Activated naive CD4-positive, alpha-beta T cell treated with anti-CD3 and anti-CD28 coated beads for 36 hours (primary cell): Measurements from ENCODE around the gene THRB. TPM values are rescaled to one million over a fixed set of nuclear protein-coding genes. Genes with fewer than 3 reads are reported as not detected.
"Not testable (repeated sequence)": the region's sequence is repeated elsewhere in the genome, so short reads cannot be mapped to it uniquely, and the experiment has no call there.

Experiments used
- CTCF ChIA-PET: fragments of 350-600 bp; sonication (Branson Sonifier 250); formaldehyde crosslinking; loops from one replicate; lab custom pipeline; 2021; ENCODE audit warnings: antibody characterized with exemption; lab: Charles Lee
- DNase-seq: peaks from one replicate; pipeline ENCODE4 v3.0.0-alpha.2; 2020
- H3K27ac Mint-ChIP-seq: one replicate; pipeline ENCODE4 v1.8.0; 2021; ENCODE audit warnings: mild to moderate bottlenecking, mixed read lengths
- H3K27me3 Mint-ChIP-seq: one replicate; pipeline ENCODE4 v1.8.0; 2021; ENCODE audit warnings: low read depth, mixed read lengths
- H3K36me3 Mint-ChIP-seq: one replicate; pipeline ENCODE4 v1.8.0; 2021; ENCODE audit warnings: low read depth, mixed read lengths
- H3K4me1 Mint-ChIP-seq: one replicate; pipeline ENCODE4 v1.8.0; 2021; ENCODE audit warnings: low read depth, mixed read lengths
- H3K4me3 Mint-ChIP-seq: one replicate; pipeline ENCODE4 v1.8.0; 2021; ENCODE audit warnings: mild to moderate bottlenecking, moderate library complexity, mixed read lengths
- H3K9me3 Mint-ChIP-seq: one replicate; pipeline ENCODE4 v1.8.0; 2021; ENCODE audit warnings: mixed read lengths
- intact Hi-C: fragments of 100-400 bp; cut with micrococcal nuclease; formaldehyde crosslinking; loops from one replicate; pipeline ENCODE4 v1.15.1; 2023
- total RNA-seq, 2 experiments: library from RNA; stranded (reverse); gene quantifications; one replicate each; pipeline ENCODE4 v1.2.3, GENCODE V29; 2021

THRB gene
- total RNA-seq, 2 experiments from 2014 or later, result not detected

DNA sequence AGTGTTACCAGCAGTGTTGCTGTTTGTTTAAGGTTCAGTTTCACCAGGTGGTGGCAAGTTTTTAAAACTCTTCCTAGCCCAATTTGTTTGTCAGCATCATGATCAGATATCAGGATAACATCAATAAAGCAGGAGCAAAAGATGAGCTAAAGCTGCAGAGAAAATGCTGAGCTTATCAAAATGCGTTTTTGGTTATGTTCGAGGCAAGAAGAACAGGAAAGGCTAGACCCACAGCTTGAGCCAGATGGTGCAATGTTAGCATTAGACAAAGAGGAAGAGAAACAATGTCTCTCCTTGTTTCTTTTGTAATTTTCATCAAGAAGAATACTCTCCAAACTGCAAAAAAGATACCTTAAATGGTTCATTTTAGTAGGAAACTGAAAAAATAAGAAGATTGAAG, 66.2 kb downstream of the THRB start:
- no peaks in the 10 kb centered on the region for H3K4me1 Mint-ChIP-seq
- no peaks in the 10 kb centered on the region for H3K36me3 Mint-ChIP-seq
- DNase-seq, result no peak
- no peak overlapping the region for H3K4me3 Mint-ChIP-seq
- H3K27ac Mint-ChIP-seq, result no peak overlapping the region
- H3K27me3 Mint-ChIP-seq, result no peaks in the 10 kb centered on the region
- no peaks in the 10 kb centered on the region for H3K9me3 Mint-ChIP-seq
- intact Hi-C loops, result no loop called here
- CTCF ChIA-PET, result no interaction called here

DNA sequence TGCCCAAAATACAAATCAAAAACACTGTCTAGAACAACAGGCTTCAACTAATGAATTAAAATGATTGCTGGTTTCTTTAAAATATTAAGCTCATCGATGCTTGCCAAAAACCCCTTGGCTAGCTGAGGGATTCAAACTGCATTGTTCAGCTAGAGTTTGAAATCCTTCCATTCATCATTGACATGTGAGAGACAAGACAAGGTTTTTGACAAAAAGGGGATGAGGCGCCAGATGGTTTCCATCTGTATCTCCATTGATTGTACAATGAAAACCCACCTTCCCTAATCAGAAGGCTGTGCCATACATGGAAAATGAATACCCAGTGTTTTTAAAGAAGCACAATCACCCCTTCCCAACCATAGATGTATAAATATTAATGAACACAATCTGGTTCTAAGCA, 67.8 kb downstream of the THRB start:
- Mint-ChIP-seq H3K9me3 (no peaks in the 10 kb centered on the region), H3K27me3 (no peaks in the 10 kb centered on the region), H3K4me3 (no peak overlapping the region), H3K36me3 (no peaks in the 10 kb centered on the region), H3K27ac (no peak overlapping the region), H3K4me1 (no peaks in the 10 kb centered on the region)
- CTCF ChIA-PET, result interaction anchor here (0.8 kb wide), 1 partner anchor 339 kb away, joined by 4 read pairs; no protein-coding TSS in a partner anchor
- intact Hi-C loops, result no loop called here
- no peak for DNase-seq

DNA sequence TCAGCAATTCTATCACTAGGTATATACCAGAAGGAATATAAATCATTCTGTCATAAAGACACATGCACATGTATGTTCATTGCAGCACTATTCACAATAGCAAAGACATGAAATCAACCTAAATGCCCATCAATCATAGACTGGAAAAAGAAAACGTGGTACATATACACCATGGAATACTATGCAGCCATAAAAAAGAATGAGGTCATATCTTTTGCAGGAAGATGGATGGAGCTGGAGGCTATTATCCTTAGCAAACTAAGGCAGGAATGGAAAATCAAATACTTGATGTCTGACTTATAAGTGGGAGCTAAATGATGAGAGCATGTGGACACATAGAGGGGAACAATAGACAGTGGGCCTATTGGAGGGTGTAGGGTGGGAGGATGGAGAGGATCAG, 73.8 kb downstream of the THRB start:
- CTCF ChIA-PET, DNase-seq, H3K4me3 Mint-ChIP-seq, H3K36me3 Mint-ChIP-seq, intact Hi-C loops, H3K4me1 Mint-ChIP-seq, H3K27me3 Mint-ChIP-seq, H3K27ac Mint-ChIP-seq, H3K9me3 Mint-ChIP-seq: not testable (repeated sequence)

DNA sequence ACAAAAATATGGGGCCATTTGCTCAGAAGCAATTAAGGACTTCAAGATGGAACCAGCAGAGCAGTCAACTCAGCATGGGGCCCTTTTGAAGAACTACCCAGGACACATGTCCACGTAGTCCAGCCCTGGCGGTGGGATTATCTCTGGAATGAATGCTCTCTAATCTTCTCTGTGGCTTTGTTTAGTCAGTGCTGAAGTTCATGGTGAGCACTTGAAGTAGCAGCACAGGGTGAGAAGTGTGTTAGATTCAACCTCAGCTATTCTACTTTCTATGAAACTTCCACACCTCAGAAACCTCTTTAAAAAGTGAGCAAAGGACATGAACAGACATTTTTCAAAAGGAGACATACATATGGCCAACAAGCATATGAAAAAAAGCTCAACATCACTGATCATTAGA, 74.4 kb downstream of the THRB start:
- DNase-seq, result no peak
- CTCF ChIA-PET, result no interaction called here
- intact Hi-C loops, result no loop called here
- Mint-ChIP-seq H3K9me3 (no peaks in the 10 kb centered on the region), H3K4me1 (no peaks in the 10 kb centered on the region), H3K27ac (no peak overlapping the region), H3K36me3 (no peaks in the 10 kb centered on the region), H3K27me3 (no peaks in the 10 kb centered on the region), H3K4me3 (no peak overlapping the region)

DNA sequence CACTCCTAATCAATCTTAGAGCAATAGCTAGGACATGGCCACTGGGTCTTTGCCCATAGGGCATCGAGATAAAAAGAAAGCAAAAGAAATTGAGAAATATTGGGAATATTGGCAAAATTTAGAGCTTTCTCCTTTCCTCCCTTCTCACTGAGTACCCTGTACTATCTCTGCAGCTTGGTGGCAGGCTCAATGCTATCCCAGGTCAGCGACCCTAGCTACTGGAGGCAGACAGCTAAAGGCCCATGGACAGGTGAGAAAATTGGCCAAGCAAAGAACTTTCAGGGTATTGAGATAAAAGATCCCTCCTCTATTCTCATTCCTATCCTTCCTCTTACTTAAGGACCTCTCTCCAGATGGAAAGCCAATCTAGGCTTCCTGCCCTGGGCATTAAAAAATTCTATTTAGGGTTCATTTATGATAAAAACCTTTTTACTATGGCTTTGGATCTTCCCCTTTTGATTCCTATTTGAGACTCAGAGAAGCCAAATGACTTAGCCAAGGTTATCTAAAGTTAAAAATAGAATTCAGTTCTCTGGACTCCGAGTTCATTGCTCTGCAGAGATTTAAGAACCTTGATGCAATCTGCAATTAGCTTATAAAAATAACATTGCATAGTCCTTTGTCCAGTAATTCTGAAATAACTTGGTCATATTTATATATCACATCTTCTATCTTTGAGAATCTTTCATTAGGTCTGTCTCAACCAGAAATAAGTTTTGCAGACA, 75.4 kb downstream of the THRB start:
- CTCF ChIA-PET, result interaction anchor here (0.7 to 1.0 kb wide), 2 partner anchors 25 to 27 kb away, joined by 3 read pairs; no protein-coding TSS in a partner anchor

DNA sequence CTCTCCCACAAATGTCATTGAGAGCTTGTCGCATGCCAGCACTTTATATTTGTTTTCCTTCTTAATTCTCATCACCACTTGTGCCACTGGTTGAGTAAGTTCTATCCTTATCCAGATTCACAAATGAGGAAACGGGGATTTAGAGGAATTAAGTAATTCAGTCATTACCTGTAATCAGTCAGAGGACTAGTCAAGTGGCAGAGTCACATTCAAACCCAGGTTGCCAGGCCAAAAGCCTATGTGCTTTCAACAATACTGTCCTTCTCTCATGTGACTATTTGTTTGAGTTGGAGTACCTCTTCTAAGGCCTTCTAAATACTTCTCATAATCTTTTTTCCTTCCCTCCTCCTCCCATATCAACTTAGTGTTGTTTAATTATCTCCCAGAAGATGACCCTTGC, 76.9 kb downstream of the THRB start:
- no peaks in the 10 kb centered on the region for H3K9me3 Mint-ChIP-seq
- no peaks in the 10 kb centered on the region for H3K27me3 Mint-ChIP-seq
- CTCF ChIA-PET, result interaction anchor here (0.6 kb wide), 1 partner anchor 153 kb away, joined by 5 read pairs; no protein-coding TSS in a partner anchor
- no peaks in the 10 kb centered on the region for H3K36me3 Mint-ChIP-seq
- no peak overlapping the region for H3K4me3 Mint-ChIP-seq
- no peaks in the 10 kb centered on the region for H3K4me1 Mint-ChIP-seq
- no peak overlapping the region for H3K27ac Mint-ChIP-seq
- intact Hi-C loops, result no loop called here
- no peak for DNase-seq

More for the DNA sequence above, 75.4 kb downstream of the THRB start:
- no peak for DNase-seq
- intact Hi-C loops, result no loop called here
- Mint-ChIP-seq H3K27ac (no peak overlapping the region), H3K4me3 (no peak overlapping the region), H3K9me3 (no peaks in the 10 kb centered on the region), H3K4me1 (no peaks in the 10 kb centered on the region), H3K36me3 (no peaks in the 10 kb centered on the region), H3K27me3 (no peaks in the 10 kb centered on the region)

DNA sequence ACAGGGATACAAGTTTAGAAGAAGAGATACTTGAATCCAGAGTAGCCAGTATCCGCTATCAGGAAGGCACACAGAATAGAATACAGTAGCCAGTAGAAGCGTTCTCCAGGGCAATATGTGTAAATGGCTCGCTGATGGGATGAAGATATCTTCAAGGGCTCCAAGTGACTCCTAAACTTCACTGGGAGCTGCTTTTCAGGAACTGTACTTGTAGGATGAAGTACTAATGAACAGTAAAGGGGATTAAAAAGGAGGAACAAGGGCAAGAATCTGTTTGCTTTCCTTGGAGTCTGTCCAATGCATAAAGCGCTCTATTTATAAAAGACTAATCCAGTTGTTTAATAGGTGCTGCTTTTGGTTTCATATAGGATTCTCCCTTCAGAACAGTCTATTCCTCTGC, 78.4 kb downstream of the THRB start:
- no peak for DNase-seq
- Mint-ChIP-seq H3K27ac (no peak overlapping the region), H3K27me3 (no peaks in the 10 kb centered on the region), H3K4me1 (no peaks in the 10 kb centered on the region), H3K9me3 (no peaks in the 10 kb centered on the region), H3K4me3 (no peak overlapping the region), H3K36me3 (no peaks in the 10 kb centered on the region)
- intact Hi-C loops, result no loop called here
- CTCF ChIA-PET, result no interaction called here

DNA sequence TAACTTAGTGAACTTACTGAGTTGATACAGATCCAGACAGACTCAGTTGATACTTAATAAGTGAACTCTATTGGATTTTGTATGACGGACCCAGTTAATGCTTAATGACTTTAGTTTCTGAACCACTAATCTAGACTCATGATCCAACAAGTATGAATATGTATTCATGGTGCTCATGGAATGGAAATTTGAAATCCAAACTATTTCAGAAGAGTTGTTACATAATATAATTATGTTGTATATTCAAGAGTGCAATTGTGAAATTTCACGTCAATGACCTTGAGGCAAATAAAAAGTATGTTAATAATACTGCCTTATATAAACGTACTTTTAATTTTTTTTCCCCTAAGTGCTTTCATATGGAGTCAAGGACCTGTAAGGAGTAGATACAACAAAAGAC, 78.8 kb downstream of the THRB start:
- Mint-ChIP-seq H3K9me3 (no peaks in the 10 kb centered on the region), H3K36me3 (no peaks in the 10 kb centered on the region), H3K4me3 (no peak overlapping the region), H3K4me1 (no peaks in the 10 kb centered on the region), H3K27me3 (no peaks in the 10 kb centered on the region), H3K27ac (no peak overlapping the region)
- intact Hi-C loops, result no loop called here
- no peak for DNase-seq
- CTCF ChIA-PET, result no interaction called here

DNA sequence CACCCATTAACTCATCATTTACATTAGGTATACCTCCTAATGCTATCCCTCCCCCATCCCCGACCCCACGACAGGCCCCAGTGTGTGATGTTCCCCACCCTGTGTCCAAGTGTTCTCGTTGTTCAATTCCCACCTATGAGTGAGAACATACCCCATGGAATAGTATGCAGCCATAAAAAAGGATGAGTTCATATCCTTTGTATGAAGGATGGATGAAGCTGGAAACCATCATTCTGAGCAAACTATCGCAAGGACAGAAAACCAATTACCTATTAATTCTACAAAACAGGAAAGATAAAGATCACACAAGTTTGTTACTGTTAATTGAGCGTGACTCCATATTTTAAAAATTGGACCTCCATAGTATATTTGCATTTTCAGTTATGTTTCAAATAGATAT, 81.0 kb downstream of the THRB start:
- H3K27ac Mint-ChIP-seq, intact Hi-C loops, H3K4me1 Mint-ChIP-seq, H3K4me3 Mint-ChIP-seq, H3K27me3 Mint-ChIP-seq, CTCF ChIA-PET, H3K36me3 Mint-ChIP-seq, H3K9me3 Mint-ChIP-seq, DNase-seq: not testable (repeated sequence)

DNA sequence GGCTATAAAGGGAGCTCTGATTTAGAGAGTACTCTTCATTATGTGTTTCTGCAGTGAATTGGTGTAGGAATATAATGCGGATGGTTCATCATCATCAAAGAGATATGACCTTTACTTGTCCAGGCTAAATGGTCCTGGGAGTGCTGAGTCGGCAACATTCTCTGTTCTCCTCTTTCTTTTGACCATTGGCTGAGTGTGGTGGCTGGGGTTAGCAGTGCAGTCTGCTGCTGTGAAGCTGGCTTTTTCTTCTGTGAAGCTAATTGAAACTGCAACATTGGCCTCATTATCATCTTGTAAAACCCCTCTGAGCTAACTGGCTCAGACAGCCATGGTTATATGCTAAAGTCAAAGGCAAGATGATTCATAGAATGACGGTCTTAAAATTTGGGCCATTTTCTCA, 83.8 kb downstream of the THRB start:
- Mint-ChIP-seq H3K36me3 (no peaks in the 10 kb centered on the region), H3K4me3 (no peak overlapping the region), H3K27me3 (no peaks in the 10 kb centered on the region), H3K4me1 (no peaks in the 10 kb centered on the region), H3K9me3 (no peaks in the 10 kb centered on the region), H3K27ac (no peak overlapping the region)
- intact Hi-C loops, result no loop called here
- DNase-seq, result no peak
- CTCF ChIA-PET, result interaction anchor here (0.5 kb wide), 1 partner anchor 272 kb away, joined by 3 read pairs; no protein-coding TSS in a partner anchor

DNA sequence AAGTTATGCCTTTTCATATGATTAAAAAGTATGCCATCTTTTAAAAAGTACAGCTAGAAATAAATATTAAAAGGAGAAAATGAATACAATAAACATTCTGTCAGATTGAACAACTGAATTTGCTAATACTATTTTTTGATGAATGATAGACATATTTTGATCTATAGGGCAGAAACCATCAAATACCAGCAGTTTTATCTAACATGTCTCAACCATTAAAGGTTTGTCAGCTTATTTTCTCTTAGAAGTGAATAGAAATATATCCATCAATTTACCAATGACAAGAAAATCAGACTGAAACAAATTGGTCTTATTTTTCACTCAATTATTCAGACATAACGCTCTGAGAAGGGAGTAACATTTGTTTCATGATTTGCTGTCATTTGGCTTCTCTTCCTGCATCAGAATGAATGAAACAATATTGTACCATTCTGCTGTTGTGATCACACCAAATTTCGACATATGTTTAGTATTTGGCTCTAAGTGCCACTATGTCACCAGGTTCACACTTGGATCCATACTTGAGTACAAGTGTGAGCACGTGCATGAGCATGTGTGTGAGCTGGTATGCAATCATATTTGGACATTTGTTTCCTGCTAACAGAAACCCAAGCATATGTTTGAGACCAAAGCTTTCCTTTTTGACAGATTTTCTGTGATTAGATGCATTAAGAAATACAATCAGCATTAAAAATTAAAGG, 86.5 kb downstream of the THRB start:
- Mint-ChIP-seq H3K27ac (no peak overlapping the region), H3K4me1 (no peaks in the 10 kb centered on the region), H3K9me3 (peaks cover 1% of the 10 kb centered on the region), H3K27me3 (no peaks in the 10 kb centered on the region), H3K36me3 (no peaks in the 10 kb centered on the region), H3K4me3 (no peak overlapping the region)
- no peak for DNase-seq
- intact Hi-C loops, result no loop called here
- CTCF ChIA-PET, result no interaction called here

DNA sequence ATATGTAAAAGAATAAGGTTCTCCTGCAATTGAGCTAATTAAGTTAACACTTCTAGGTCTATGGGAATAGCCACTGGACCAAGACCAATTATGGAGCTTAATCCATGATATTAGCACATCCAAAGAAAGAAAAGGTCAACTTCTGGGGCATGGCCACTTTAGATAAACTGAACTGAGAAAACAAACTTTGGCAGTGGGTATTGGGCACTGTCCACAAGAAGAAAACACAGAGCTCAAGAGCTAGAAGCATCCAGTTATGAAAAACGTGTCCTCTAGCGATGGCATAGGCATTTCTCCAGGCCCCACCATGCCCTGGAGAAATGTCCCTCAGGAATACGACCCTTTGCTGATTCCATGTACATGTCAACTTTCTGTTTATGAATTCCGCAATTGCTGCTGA, 87.8 kb downstream of the THRB start:
- no peaks in the 10 kb centered on the region for H3K4me1 Mint-ChIP-seq
- H3K9me3 Mint-ChIP-seq, result peaks cover 1% of the 10 kb centered on the region
- H3K4me3 Mint-ChIP-seq, result no peak overlapping the region
- CTCF ChIA-PET, result interaction anchor here (0.6 kb wide), 1 partner anchor 73 kb away, joined by 3 read pairs; no protein-coding TSS in a partner anchor
- no peaks in the 10 kb centered on the region for H3K36me3 Mint-ChIP-seq
- H3K27ac Mint-ChIP-seq, result no peak overlapping the region
- H3K27me3 Mint-ChIP-seq, result no peaks in the 10 kb centered on the region
- intact Hi-C loops, result no loop called here
- DNase-seq, result no peak

DNA sequence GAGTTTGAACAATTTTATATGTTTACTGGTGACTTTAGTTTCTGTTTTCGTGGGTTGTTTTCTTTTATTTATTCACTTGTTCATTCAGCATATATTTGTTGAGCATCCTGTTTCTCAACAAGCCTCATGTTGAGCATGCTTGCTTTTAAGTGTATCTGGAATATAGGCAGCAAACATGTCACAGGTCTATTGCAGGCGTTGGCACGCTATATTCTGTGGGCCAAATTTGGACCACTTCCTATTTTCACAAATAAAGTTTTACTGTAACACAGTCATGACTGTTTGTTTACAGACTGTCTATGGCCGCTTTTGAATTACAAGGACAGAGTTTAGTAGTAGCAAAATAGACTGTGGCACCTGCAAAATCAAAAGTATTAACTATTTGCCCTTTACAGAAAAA, 89.6 kb downstream of the THRB start:
- no peak for DNase-seq
- Mint-ChIP-seq H3K9me3 (peaks cover 1% of the 10 kb centered on the region), H3K27me3 (no peaks in the 10 kb centered on the region), H3K36me3 (no peaks in the 10 kb centered on the region), H3K27ac (no peak overlapping the region), H3K4me3 (no peak overlapping the region), H3K4me1 (no peaks in the 10 kb centered on the region)
- CTCF ChIA-PET, result no interaction called here
- intact Hi-C loops, result no loop called here
